Measurements from ENCODE around the gene C1GALT1.

DNA sequence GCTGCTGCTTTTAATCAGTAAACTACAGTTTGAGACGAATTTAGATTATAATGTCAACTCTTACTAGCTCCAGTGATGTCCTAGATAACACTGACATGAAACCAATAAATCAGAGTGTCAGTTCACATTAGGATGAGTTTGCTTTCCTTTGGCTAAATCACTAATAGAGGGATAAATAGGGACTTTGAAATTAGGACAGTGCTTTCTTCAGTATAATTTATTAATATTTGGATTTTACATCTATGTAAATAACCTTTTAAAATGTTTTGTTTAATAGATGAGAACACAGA, 55.6 kb downstream of the C1GALT1 start:
- TF ChIP-seq CTCF (IDR thresholded peaks at IDR 0.05; ENCODE audit: poor library complexity) (no peak), EZH2 (IDR thresholded peaks at IDR 0.05; ENCODE audit: borderline replicate concordance) (no peak), EZH2phosphoT487 (IDR thresholded peaks at IDR 0.05; ENCODE audit: low read depth, severe bottlenecking, unreplicated experiment) (no peak)

Measured in hepatocyte (in vitro differentiated cells).